Left ventricle myocardium inferior (tissue), 1 donor: ENCODE results near the gene NCAM2. TPM values are rescaled to one million over a fixed set of nuclear protein-coding genes. Genes with fewer than 3 reads are reported as not detected.

ENCODE experiments used
- DNase-seq: peaks from one replicate; pipeline ENCODE4 v3.0.0-alpha.2; 2020
- H3K27ac ChIP-seq: fragments of 200-600 bp; replicated peaks from 2 replicates; pipeline ENCODE4 v1.8.0; 2021
- H3K27me3 ChIP-seq: fragments of 200-600 bp; 2 replicates; pipeline ENCODE4 v1.8.0; 2021; ENCODE audit warnings: low read depth
- H3K36me3 ChIP-seq: fragments of 200-600 bp; 2 replicates; pipeline ENCODE4 v1.8.0; 2021
- H3K4me1 ChIP-seq: fragments of 200-600 bp; 2 replicates; pipeline ENCODE4 v1.8.0; 2021
- H3K4me3 ChIP-seq: fragments of 200-600 bp; 2 replicates; pipeline ENCODE4 v1.8.0; 2021; ENCODE audit warnings: mild to moderate bottlenecking, moderate library complexity
- H3K9me3 ChIP-seq: fragments of 200-600 bp; replicated peaks from 2 replicates; pipeline ENCODE4 v1.8.0; 2021
- intact Hi-C: fragments of 100-400 bp; cut with micrococcal nuclease; formaldehyde crosslinking; loops from one replicate; pipeline ENCODE4 v1.11.0; 2022
- total RNA-seq: library from RNA; stranded (reverse); fragmentation: NEBNext Ultra II Directional; extraction: Animal tissue kit (Norgen Biotek cat#: 25700); gene quantifications from one replicate; pipeline ENCODE4 v1.2.1, GENCODE V29; 2021
- TF ChIP-seq, protein P1 (sequence below): fragments of 200-600 bp; IDR thresholded peaks from 2 replicates; pipeline ENCODE4 v1.8.0; 2021; ENCODE audit warnings: antibody characterized with exemption, mild to moderate bottlenecking, borderline replicate concordance
- donor health status: DM: no; HTN: yes; CAD: no; lungs with severe emphysema.

NCAM2 gene
- total RNA-seq, 1 donor from 2014 or later: 4.4 TPM

- H3K9me3 ChIP-seq: no peaks in the 10 kb centered on the region
- H3K27ac ChIP-seq: peak overlapping the region; percentile 63
- intact Hi-C loops: no loop called here
- no peak for DNase-seq
- H3K4me1 ChIP-seq: peaks cover 25% of the 10 kb centered on the region
- TF ChIP-seq, protein P1, sequence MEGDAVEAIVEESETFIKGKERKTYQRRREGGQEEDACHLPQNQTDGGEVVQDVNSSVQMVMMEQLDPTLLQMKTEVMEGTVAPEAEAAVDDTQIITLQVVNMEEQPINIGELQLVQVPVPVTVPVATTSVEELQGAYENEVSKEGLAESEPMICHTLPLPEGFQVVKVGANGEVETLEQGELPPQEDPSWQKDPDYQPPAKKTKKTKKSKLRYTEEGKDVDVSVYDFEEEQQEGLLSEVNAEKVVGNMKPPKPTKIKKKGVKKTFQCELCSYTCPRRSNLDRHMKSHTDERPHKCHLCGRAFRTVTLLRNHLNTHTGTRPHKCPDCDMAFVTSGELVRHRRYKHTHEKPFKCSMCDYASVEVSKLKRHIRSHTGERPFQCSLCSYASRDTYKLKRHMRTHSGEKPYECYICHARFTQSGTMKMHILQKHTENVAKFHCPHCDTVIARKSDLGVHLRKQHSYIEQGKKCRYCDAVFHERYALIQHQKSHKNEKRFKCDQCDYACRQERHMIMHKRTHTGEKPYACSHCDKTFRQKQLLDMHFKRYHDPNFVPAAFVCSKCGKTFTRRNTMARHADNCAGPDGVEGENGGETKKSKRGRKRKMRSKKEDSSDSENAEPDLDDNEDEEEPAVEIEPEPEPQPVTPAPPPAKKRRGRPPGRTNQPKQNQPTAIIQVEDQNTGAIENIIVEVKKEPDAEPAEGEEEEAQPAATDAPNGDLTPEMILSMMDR: no peak
- no peaks in the 10 kb centered on the region for H3K36me3 ChIP-seq
- H3K4me3 ChIP-seq: peak overlapping the region; percentile 73
- peaks cover 48% of the 10 kb centered on the region for H3K27me3 ChIP-seq
Observed at GRCh38 chr21:20998886-20999285, 677 bp downstream of the NCAM2 start.

DNA sequence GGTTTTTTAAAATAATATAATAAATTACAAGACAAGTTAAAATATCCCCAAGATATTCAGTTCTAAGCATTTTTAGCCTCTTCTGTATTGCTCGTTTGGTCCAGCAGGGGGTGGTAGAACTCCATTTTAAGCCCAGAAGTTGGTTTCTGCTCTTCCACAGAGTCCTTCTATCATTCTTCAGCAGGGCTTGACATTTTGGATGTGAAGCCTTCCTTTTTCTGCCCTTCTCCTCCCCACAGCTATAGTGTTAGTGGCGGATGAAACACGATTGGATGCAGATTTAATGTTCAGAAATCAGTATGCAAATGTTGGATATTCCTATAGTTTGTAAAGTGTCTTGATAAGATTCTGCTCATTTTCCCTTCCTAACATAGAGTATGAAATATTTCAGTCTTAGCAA, 1.4 kb downstream of the NCAM2 start:
- Histone ChIP-seq H3K4me3 (peak overlapping the region; percentile 73), H3K27ac (peak overlapping the region; percentile 29), H3K27me3 (peaks cover 44% of the 10 kb centered on the region), H3K36me3 (no peaks in the 10 kb centered on the region), H3K9me3 (no peaks in the 10 kb centered on the region), H3K4me1 (peaks cover 25% of the 10 kb centered on the region)
- no peak for DNase-seq
- TF ChIP-seq, protein P1: peak; percentile 73
- intact Hi-C loops: loop anchor here (10.0 kb wide), 1 partner anchor 95 kb away; no protein-coding TSS in a partner anchor

GRCh38 chr21:21000591-21001175, 2.5 kb downstream of the NCAM2 start:
- intact Hi-C loops: loop anchor here (10.0 kb wide), 1 partner anchor 94 kb away; no protein-coding TSS in a partner anchor
- Histone ChIP-seq H3K9me3 (no peaks in the 10 kb centered on the region), H3K4me1 (peaks cover 25% of the 10 kb centered on the region), H3K27ac (peak overlapping the region; percentile 29), H3K27me3 (peaks cover 35% of the 10 kb centered on the region), H3K4me3 (peak overlapping the region; percentile 73), H3K36me3 (no peaks in the 10 kb centered on the region)
- DNase-seq: no peak
- TF ChIP-seq, protein P1: no peak

- Histone ChIP-seq H3K27ac (peak overlapping the region; percentile 29), H3K4me3 (peak overlapping the region; percentile 73), H3K4me1 (peaks cover 24% of the 10 kb centered on the region), H3K36me3 (no peaks in the 10 kb centered on the region), H3K27me3 (peaks cover 30% of the 10 kb centered on the region), H3K9me3 (no peaks in the 10 kb centered on the region)
- TF ChIP-seq, protein P1: no peak
- intact Hi-C loops: loop anchor here (10.0 kb wide), 1 partner anchor 93 kb away; no protein-coding TSS in a partner anchor
- DNase-seq: no peak
Observed at GRCh38 chr21:21001591-21002100, 3.4 kb downstream of the NCAM2 start.

GRCh38 chr21:21002153-21002552, 3.9 kb downstream of the NCAM2 start:
- H3K27me3 ChIP-seq: peaks cover 25% of the 10 kb centered on the region
- intact Hi-C loops: loop anchor here (10.0 kb wide), 1 partner anchor 93 kb away; no protein-coding TSS in a partner anchor
- H3K4me3 ChIP-seq: peak overlapping the region; percentile 73
- H3K36me3 ChIP-seq: no peaks in the 10 kb centered on the region
- peak overlapping the region; percentile 29 for H3K27ac ChIP-seq
- DNase-seq: no peak
- peaks cover 19% of the 10 kb centered on the region for H3K4me1 ChIP-seq
- no peaks in the 10 kb centered on the region for H3K9me3 ChIP-seq
- TF ChIP-seq, protein P1: no peak
